Measurements from ENCODE around the gene MAPRE2.

Gene MAPRE2

DNA sequence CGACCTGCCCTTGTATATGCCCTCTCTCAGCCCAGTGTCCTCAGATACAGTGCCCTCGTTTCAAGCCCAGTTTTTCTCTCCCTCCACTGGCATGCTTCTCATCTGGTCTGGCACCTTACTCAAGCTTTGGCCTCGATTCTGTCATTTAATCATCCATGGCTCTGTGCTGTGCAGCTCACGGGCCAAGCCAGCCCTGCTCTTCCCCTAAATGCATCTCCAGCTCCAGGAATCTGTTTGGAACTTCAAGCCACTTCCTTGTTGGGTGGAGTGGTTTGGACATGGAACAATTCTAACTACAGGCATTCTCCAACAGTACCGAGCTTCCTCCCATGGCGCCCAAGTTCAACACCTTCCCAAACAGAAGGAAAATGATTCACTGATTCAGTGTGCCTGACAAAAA lies 122.9 kb downstream of the MAPRE2 start:
- TF ChIP-seq GATA2 (IDR thresholded peaks at IDR 0.05; ENCODE audit: low read depth, low read length), result no peak
- TF ChIP-seq GATA3 (IDR thresholded peaks at IDR 0.05; ENCODE audit: low read depth, low read length), result no peak

DNA sequence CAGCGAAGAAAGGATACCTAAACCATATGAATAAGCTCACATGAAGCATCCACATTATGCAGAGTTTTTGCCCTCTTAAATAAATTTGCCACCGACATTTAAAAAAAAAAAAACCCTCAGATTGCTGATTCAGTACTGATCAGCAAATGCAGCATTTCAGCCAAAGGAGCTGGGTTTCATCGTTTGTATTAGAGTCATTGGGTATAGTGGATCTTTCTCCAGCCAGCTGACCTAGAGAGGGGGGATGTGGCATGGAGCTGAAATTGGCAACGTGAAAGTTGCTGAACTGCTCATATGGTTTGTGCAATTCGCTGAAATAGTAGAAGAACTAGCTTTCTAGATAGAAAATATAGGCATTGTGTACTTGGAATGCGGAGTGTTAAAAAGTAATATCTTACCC lies 126.1 kb downstream of the MAPRE2 start:
- TF ChIP-seq GATA2 (IDR thresholded peaks at IDR 0.05; ENCODE audit: low read depth, low read length) (no peak), GATA3 (IDR thresholded peaks at IDR 0.05; ENCODE audit: low read depth, low read length) (no peak)

DNA sequence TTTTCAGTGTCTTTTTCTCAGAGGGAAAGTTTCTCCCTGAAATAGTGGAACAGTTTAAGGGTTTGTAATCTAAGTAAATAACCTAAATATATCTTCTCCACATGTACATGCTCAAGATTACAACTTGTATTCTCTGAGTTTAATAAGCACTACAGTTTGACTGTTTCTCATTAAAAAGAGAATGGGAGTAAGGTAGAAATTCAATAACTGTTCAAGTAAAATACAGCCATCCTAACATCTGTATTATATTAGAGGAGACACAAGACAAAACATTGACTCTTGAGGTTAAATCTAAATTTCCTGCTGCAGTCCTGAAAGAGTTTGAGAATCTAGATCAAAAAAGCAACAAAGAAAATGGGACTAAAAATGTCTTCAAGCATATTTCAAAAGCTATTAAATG lies 126.6 kb downstream of the MAPRE2 start:
- no peak for TF ChIP-seq GATA2 (IDR thresholded peaks at IDR 0.05; ENCODE audit: low read depth, low read length)
- no peak for TF ChIP-seq GATA3 (IDR thresholded peaks at IDR 0.05; ENCODE audit: low read depth, low read length)

DNA sequence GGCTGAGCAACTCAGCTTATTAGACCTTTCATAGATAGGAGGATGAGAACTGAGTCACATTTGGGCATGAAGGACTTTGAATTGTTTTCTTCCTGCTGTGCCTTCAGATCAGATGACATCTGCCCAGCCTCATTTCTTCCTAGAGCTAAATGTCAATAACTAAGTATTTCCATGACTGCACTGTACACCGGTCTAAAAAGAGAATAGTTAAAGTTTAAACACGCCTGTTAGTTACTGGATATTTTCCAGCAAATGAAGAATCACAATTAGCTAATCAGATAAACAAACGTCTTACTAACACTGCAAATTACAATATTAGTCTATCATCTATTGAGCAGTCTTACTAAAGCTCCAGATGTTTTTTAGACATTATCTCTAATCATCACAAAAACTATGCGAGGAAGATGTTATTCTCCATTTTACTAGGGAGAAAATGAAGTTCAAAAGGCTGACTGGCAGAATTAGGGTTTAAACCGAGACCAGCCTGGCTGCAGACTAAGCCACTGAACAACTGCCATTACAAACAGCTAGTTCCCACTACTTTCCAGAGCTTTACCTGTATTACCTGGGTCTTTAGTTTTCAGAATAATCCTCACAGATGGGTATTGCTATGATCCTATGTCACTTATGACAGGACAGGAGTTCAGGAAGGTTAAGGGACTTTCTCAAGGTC lies 130.2 kb downstream of the MAPRE2 start:
- no peak for TF ChIP-seq GATA2 (IDR thresholded peaks at IDR 0.05; ENCODE audit: low read depth, low read length)
- TF ChIP-seq GATA3 (IDR thresholded peaks at IDR 0.05; ENCODE audit: low read depth, low read length), result no peak

DNA sequence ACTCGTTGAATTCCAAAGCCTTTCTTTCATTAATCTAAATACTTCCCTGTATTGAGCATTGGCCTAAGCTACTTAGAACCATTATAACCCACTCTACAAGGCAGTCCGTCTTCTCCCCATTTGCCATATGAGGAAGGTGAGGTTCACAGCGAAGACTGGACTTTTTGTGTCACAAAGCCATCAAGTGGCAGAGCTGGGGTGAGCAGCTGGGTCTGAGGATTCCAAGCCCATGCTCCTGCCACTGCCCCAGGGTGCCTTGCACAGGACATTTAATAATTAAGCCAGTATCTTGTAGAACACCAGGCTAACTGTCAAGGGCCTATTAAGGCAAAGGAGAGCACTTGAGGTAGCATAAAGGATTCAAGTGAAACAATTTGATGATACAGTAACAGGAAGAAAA lies 130.8 kb downstream of the MAPRE2 start:
- TF ChIP-seq GATA2 (IDR thresholded peaks at IDR 0.05; ENCODE audit: low read depth, low read length), result no peak
- no peak for TF ChIP-seq GATA3 (IDR thresholded peaks at IDR 0.05; ENCODE audit: low read depth, low read length)

DNA sequence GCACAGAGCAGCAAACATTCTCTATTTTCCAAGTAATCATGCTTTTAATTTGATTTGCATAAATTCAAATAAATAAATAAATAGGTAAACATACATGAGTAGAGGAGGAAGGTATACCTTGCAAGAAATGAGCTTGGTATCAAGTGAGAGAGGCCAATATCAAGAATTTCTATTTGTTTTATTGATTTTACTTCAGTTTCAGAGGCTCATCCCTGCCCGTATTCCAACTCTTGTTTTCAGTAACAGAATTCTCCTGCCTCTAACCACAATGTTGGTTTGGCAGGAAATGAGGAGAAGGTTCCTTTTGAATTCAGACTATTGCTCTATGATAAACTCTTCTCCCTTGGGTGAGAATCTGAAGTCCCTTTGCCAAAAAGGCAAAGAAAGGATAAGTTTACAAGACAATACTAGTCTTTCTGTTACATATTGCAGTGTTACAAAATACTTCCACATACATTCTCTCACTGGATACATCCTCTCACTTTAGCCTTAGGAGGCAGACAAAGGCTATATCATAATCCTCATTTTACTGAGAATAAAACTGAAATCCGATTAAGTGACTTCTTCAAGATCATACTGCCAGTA lies 131.3 kb downstream of the MAPRE2 start:
- TF ChIP-seq GATA2 (IDR thresholded peaks at IDR 0.05; ENCODE audit: low read depth, low read length) (no peak), GATA3 (IDR thresholded peaks at IDR 0.05; ENCODE audit: low read depth, low read length) (no peak)

DNA sequence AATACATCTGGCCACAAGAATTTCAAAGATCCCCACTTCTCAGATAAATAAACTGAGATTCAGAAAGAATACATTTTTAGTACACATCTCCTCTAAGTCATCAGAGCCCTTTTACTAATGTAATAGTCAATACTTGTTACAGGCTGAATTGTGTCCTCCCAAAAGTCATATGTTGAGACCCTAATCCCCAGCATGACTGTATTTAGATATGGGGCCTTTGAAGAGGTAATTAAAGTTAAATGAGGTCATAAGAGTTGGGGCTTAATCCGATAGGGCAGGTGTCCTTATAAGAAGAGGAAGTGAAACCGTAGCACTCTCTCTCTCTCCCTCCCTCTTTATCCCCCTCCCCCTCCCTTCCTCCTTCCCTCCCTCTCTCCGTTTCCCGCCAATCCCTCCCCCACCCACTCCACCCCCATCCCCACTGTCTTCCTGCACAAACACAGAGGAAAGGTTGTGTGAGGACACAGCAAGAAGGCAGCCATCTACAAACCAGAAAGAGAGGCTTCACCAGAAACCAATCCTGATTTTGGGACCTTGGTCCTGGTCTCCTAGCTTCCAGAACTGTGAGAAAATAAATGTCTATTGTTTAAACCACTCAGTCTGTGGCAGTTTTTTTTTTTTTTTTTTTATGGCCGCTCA lies 133.0 kb downstream of the MAPRE2 start:
- TF ChIP-seq GATA2 (IDR thresholded peaks at IDR 0.05; ENCODE audit: low read depth, low read length) (no peak), GATA3 (IDR thresholded peaks at IDR 0.05; ENCODE audit: low read depth, low read length) (no peak)

DNA sequence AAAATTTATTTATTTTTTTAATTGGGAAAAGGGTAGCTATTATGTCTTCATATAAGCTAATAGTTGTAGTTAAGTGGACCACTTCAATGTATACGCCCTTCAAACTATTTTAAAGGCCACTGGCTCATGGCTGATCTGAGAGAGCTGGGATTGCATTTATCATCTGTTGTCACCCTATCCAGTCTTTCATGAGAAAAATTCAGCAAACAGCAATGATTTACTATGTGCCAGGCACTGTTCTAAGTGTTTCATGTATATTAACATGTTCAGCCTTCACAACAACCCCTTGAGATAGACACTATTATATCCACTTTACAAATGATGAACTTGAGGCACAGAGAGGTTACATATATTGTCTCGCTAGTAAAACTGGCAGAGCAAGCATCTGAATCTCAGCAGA lies 133.5 kb downstream of the MAPRE2 start:
- no peak for TF ChIP-seq GATA2 (IDR thresholded peaks at IDR 0.05; ENCODE audit: low read depth, low read length)
- TF ChIP-seq GATA3 (IDR thresholded peaks at IDR 0.05; ENCODE audit: low read depth, low read length), result no peak

DNA sequence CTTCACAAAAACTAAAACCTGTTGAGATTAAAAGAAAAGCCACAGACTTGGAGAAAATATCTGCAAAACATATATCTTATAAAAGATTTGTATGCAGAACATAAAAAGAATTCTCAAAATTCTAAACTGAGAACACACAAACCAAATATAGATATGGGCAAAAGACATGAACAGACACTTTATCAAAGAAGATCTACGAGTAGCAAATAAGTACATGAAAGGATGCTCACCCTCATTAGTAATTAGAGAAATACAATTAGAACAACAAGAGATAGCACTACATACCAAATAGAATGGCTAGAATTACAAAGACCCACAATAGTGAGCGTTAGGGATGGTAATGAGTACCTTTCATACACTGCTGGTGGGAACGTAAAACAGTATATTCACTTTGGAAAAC lies 135.7 kb downstream of the MAPRE2 start:
- TF ChIP-seq GATA3 (IDR thresholded peaks at IDR 0.05; ENCODE audit: low read depth, low read length) (no peak), GATA2 (IDR thresholded peaks at IDR 0.05; ENCODE audit: low read depth, low read length) (no peak)

DNA sequence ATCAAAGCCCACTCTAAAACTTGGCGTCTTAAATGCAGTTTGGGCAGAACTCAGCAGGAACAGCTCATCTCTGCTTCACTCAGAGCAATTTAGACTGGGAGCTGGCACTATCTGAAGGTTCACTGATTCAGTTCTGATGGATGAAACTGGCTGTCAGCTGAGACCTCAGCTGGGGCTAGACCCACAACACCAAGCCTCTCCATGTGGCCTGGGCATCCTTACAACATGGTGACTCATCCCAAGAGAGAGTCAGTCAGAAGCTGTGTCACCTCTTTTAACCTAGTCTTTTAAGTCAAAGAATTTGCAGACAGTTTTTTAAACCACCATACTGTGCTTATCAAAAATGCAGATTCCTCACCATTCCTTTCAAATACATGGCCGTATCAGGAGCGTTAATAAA lies 137.0 kb downstream of the MAPRE2 start:
- TF ChIP-seq GATA3 (IDR thresholded peaks at IDR 0.05; ENCODE audit: low read depth, low read length) (no peak), GATA2 (IDR thresholded peaks at IDR 0.05; ENCODE audit: low read depth, low read length) (no peak)

DNA sequence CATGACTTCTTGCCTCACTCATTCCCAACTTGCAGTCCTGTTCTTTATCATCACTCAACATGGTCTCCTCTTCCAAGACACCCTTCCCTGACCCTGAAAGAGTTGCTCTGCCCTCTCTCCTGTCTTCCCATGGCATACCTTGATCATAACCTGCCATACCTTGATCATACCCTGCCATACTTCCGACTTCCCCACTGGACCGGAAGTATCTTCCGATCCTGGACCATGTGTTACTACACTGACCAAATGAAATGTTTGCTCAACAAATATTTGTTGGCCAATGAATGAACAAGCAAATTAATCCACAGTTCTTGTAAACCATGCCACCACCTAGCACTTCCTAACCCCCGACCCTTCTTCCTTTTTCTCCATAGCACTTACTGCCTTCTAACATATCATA lies 138.7 kb downstream of the MAPRE2 start:
- TF ChIP-seq GATA2 (IDR thresholded peaks at IDR 0.05; ENCODE audit: low read depth, low read length) (no peak), GATA3 (IDR thresholded peaks at IDR 0.05; ENCODE audit: low read depth, low read length) (no peak)

DNA sequence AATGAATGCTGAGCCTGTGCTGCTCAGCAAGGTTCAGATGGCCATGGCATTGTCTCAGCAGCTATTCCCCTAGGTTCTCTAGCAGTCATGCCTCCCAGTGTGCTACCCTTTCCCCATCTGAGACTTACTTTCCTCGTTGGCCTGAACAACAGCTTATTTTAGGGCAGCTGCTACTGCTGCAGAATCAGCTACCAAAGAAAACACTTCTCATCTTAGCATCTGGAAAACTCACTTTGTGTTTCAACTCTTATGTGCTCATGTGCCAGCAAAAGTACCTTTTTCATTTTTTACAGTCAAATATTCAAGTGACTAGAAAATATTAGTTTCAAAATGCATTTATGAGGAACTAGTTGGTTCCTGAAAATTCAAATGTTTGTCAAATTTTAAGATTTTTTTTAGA lies 139.2 kb downstream of the MAPRE2 start:
- no peak for TF ChIP-seq GATA2 (IDR thresholded peaks at IDR 0.05; ENCODE audit: low read depth, low read length)
- TF ChIP-seq GATA3 (IDR thresholded peaks at IDR 0.05; ENCODE audit: low read depth, low read length), result no peak

DNA sequence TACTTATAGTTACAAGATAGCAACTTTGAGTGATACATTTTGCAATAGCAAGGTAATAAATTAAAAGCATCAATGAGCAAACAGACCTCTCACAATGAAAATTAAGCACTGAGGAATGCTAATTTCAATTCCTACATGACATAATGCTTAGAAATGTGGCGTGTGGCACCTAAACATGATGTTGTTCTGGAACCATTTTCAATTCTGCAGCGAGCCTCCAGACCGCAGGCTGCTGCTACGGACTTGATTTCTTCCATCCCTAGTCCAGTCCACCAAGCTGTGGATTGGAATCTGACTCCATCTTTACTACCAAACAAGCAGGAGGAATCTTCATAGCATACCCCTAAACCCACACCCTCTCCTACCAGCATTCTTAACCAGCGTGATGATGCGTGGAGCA lies 140.9 kb downstream of the MAPRE2 start:
- TF ChIP-seq GATA3 (IDR thresholded peaks at IDR 0.05; ENCODE audit: low read depth, low read length) (no peak), GATA2 (IDR thresholded peaks at IDR 0.05; ENCODE audit: low read depth, low read length) (no peak)

DNA sequence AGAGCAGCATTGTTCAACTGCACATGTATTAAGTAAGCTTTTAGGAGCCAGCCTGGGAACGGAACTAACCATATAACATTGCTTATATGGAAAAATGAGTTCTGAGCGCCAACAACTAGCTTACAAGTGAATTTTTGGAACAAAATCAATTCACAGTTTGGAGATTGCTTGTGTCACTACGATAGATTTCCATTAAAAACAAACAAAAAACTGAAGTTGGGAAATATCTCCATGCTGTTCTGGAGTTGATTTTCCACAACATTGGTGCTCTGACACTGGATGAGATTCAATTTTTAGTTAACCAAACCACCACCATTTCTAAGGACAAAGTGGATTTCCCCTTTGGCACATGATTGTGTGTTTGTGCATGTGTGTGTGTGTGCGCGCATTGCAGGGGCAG lies 142.7 kb downstream of the MAPRE2 start:
- no peak for TF ChIP-seq GATA2 (IDR thresholded peaks at IDR 0.05; ENCODE audit: low read depth, low read length)
- no peak for TF ChIP-seq GATA3 (IDR thresholded peaks at IDR 0.05; ENCODE audit: low read depth, low read length)

DNA sequence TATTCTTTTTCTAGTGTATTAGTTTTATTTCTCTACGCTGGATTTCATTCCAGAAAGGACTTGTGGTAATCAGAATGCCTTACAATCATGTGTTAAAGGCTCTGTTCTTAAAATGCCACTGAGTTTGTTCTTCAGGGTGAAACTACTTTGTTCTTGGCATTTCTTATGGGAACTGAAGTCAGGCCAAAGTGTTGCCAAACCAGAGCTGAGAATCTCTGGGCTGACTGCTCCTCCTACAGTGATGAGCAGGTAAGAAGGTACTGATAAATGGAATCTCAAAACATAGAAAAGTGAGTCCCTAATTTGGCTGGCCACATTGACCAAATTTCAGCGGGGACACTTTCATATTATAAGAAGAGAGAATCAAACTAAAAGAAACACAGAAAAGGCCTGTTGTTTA lies 144.6 kb downstream of the MAPRE2 start:
- TF ChIP-seq GATA2 (IDR thresholded peaks at IDR 0.05; ENCODE audit: low read depth, low read length), result no peak
- no peak for TF ChIP-seq GATA3 (IDR thresholded peaks at IDR 0.05; ENCODE audit: low read depth, low read length)
